GM18868 (cell line): Measurements from ENCODE around the gene STAT5A.
A peak's percentile ranks its signal among the peaks of the same experiment; 100 is the strongest.

Experiments used
- ATAC-seq: cut with Tn5 transposase; IDR thresholded peaks from one replicate; pipeline ENCODE4 v1.9.1; 2021; ENCODE audit warnings: mild to moderate bottlenecking, moderate library complexity; ENCODE audit not compliant: unreplicated experiment

Gene STAT5A

GRCh38 chr17:42266918-42267766 lies 21.2 kb upstream of the STAT5A start:
- ATAC-seq, result no peak

- no peak for ATAC-seq
Observed at GRCh38 chr17:42268236-42268635, 20.1 kb upstream of the STAT5A start.

GRCh38 chr17:42270170-42270535 lies 18.1 kb upstream of the STAT5A start:
- no peak for ATAC-seq

GRCh38 chr17:42270596-42270995 lies 17.7 kb upstream of the STAT5A start:
- no peak for ATAC-seq

GRCh38 chr17:42271006-42271778 lies 17.1 kb upstream of the STAT5A start:
- no peak for ATAC-seq

DNA sequence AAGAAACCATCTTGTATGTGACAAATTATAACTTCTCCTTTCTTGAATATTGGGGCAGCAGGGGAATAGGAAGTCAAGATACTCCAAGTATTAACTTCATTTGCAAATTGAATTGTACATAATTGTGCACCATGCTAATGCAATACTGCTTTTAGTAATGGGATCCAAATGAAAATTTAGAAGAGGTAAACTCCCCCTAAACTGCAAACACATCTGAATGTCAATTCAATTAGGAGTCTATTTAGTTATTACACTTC lies 16.6 kb upstream of the STAT5A start:
- ATAC-seq, result no peak

DNA sequence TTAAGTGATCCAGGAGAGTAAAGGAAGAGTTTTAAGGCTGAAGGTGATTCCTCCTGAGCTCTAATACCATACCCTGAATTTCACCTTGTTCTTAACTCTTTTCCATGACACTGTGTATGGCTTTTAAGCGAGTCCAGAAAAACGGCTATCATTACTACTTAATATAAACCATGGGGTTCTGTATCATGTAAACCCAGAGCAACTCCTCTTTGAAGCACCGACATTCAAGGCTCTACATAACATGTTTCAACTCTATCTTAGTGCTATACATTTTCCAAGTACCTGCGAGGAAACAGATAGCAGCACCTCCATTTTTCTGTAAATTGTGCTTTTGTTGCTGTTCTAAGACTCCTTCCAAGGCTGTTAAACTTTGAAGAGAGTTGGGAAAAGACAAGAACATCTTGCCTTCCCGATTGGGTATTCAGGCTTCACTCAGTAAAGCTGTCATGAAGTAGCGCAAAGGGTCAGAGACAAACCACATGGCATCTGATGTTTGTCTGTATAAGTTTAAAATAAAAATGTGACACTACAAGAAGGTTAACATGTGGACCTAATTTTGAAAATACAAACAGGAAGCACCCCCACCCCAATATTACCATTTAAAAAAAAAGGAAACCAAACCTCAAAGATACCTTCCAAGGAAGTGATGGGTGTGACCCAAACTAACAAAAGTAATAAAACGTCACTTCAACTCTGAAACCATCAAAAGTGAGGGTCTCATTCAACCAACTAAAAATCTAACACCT lies 16.0 kb upstream of the STAT5A start:
- no peak for ATAC-seq

GRCh38 chr17:42273474-42274252 lies 14.6 kb upstream of the STAT5A start:
- ATAC-seq, result no peak

GRCh38 chr17:42274253-42274542 lies 14.1 kb upstream of the STAT5A start:
- no peak for ATAC-seq

- no peak for ATAC-seq
Observed at GRCh38 chr17:42274812-42275526, 13.3 kb upstream of the STAT5A start.

DNA sequence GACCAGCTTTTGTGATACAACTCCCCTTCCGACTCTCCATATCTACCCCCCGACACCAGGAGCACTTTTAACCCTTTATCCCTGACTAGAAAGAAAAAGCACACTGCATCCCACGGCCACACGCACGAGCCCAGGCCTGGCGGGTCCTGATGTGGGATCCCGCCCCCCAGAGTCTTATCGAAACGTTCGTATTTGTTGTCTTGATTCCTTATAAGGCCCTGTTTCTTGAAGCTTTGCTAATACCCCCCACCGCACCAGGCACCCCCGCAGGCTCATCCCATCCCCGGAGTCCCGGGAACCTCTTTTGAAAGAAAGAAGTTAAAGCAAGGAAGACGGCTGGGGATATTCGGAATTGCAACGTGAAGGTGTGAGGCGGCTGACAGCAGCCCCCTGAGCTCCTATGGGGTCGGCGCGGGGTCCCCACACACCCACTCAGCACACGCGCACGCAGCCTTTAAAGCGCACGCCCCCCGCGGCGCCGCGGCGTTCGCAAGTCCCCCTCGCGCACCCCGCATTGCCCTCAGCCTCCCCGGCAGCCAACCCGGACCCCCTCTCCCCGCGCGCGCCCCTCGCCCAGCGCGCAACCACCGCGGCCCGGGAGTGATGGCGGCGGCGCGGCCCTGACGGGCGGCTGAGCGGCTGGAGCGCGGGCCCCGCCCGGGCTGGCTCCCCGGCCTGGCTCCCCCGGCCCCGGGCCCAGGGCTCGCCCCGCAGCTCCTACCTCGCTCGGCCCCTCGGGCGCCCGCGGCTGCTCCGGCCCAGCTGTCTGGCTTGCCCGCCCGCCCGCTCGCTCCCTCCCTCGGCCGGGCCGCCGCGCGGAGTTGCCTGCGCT lies 12.6 kb upstream of the STAT5A start:
- ATAC-seq, result peak; percentile 40

DNA sequence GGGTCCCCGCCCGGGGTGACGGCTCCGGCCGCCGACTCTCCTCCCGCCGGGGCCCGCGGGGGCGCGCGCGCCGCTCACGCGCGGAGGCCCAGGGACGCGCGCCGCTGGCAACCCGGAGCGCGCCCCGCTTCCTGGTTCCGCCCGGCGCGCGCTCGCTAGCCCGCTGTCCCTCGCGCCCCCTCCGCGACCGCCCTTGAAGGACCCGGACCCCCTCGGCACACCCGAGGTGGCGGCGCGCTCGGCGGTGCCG lies 12.0 kb upstream of the STAT5A start, which contains the start of gene STAT5B:
STAT5B (minus strand) TSS at position 33 of the 250 bp plus-strand sequence. CDS start 44,264 bp downstream, outside the sequence.
- peak; percentile 71 for ATAC-seq

GRCh38 chr17:42276609-42277341 lies 11.5 kb upstream of the STAT5A start:
- no peak for ATAC-seq

DNA sequence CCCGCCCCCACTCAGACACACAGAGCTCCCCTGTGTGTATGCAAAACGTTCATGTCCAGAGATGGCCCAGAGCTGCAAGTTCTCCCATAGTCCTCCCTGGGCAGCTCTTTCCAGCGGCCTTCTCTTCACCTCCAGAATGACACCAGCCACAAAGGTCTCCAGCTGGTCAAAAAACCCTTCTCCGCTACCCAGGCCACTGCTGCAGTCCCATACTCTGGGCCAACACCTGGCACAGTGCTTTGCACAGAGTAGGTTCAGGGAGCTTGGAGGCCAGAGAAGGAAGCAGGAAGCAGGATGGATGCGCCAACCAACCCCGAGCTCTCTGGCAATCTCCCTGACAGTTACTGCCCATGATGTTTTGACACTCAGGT lies 11.0 kb upstream of the STAT5A start:
- ATAC-seq, result no peak

GRCh38 chr17:42279776-42280630 lies 8.3 kb upstream of the STAT5A start:
- ATAC-seq, result no peak

DNA sequence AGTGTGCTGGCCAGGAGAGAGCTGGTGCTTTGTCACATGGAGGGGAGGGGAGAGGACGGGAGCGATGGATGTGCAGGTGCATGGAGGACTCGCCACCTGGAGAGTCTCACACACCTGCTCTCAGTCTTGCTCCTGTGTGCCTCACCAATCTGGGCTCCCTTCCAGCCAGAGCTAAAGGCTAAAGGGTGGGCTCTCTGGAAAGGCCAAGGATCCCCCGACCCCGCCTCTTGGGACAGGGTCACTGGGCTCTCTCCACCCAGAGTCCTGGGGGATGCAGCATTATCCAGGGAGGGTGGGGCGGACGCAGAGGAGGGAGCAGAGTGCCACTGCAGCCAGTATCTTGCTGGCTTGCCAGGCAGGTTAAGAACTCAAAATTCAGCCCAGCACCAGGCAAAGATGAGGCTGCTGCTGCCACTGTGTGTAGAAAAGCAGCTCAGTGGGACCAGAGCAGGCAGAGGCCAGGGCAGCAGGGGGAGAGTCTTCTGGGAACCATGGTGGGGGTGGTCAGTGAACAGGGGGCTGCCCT lies 6.7 kb upstream of the STAT5A start:
- no peak for ATAC-seq

DNA sequence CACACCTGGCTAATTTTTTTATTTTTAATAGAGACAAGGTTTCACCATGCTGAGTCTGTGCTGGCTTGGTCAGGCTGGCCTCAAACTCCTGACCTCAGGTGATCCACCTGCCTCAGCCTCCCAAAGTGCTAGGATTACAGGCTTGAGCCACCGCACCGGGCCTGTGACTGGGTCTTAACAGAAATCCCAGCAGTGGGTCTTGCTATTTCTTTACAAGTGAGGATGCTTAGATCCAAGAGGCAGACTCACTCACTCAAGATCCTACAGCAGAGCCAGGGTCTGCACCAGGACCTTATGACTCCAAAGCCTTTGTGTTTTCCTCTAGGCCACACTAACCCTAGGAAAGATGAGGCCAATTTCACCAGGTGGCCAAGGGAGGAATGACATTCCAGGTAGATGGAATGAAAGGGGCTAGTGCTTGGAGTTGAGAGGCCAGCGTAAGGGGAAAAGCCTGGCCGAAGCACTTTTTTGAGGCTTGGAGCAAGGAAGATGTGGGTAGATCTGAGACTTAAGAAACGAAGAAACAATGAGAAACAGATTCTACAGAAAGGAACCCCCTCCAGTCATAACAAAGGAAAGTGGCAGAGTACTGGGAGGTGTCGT lies 5.7 kb upstream of the STAT5A start:
- ATAC-seq, result no peak
